Osteocyte (in vitro differentiated cells): Measurements from ENCODE around the gene DHRS7. TPM values are rescaled to one million over a fixed set of nuclear protein-coding genes. Genes with fewer than 3 reads are reported as not detected.

Source experiments
- DNase-seq: peaks from one replicate; pipeline ENCODE4 v3.0.0; 2021; ENCODE audit warnings: mixed read lengths; ENCODE audit not compliant: unreplicated experiment; ENCODE audit errors: extremely low spot score
- H3K27ac Mint-ChIP-seq: one replicate; pipeline ENCODE4 v1.8.0; 2021; ENCODE audit warnings: mild to moderate bottlenecking, mixed read lengths; ENCODE audit not compliant: unreplicated experiment
- H3K27me3 Mint-ChIP-seq: one replicate; pipeline ENCODE4 v1.8.0; 2021; ENCODE audit warnings: mixed read lengths; ENCODE audit not compliant: unreplicated experiment
- H3K36me3 Mint-ChIP-seq: one replicate; pipeline ENCODE4 v1.8.0; 2021; ENCODE audit warnings: mixed read lengths; ENCODE audit not compliant: unreplicated experiment
- H3K4me1 Mint-ChIP-seq: one replicate; pipeline ENCODE4 v1.8.0; 2021; ENCODE audit warnings: mixed read lengths; ENCODE audit not compliant: unreplicated experiment
- H3K4me3 Mint-ChIP-seq: one replicate; pipeline ENCODE4 v1.8.0; 2021; ENCODE audit warnings: mild to moderate bottlenecking, moderate library complexity, mixed read lengths; ENCODE audit not compliant: unreplicated experiment
- H3K9me3 Mint-ChIP-seq: one replicate; pipeline ENCODE4 v1.8.0; 2021; ENCODE audit warnings: mixed read lengths; ENCODE audit not compliant: unreplicated experiment
- total RNA-seq: library from RNA; stranded (reverse); gene quantifications from 2 replicates; pipeline ENCODE4 v1.2.1, GENCODE V29; 2021
- TF ChIP-seq, protein P1 (sequence below): fragments of 200-600 bp; sonication (generic); IDR thresholded peaks from 2 replicates; pipeline ENCODE4 v1.5.0; 2021; ENCODE audit warnings: antibody characterized with exemption, mild to moderate bottlenecking, moderate library complexity

DHRS7 gene
- total RNA-seq, 1 donor from 2014 or later, result 45.5 TPM

GRCh38 chr14:60189923-60190840 is 25.0 kb upstream of the DHRS7 start:
- Mint-ChIP-seq H3K4me3 (no peak overlapping the region), H3K9me3 (no peaks in the 10 kb centered on the region), H3K27me3 (peaks cover 16% of the 10 kb centered on the region), H3K27ac (no peak overlapping the region), H3K36me3 (no peaks in the 10 kb centered on the region), H3K4me1 (no peaks in the 10 kb centered on the region)
- DNase-seq, result no peak
- TF ChIP-seq, protein P1, sequence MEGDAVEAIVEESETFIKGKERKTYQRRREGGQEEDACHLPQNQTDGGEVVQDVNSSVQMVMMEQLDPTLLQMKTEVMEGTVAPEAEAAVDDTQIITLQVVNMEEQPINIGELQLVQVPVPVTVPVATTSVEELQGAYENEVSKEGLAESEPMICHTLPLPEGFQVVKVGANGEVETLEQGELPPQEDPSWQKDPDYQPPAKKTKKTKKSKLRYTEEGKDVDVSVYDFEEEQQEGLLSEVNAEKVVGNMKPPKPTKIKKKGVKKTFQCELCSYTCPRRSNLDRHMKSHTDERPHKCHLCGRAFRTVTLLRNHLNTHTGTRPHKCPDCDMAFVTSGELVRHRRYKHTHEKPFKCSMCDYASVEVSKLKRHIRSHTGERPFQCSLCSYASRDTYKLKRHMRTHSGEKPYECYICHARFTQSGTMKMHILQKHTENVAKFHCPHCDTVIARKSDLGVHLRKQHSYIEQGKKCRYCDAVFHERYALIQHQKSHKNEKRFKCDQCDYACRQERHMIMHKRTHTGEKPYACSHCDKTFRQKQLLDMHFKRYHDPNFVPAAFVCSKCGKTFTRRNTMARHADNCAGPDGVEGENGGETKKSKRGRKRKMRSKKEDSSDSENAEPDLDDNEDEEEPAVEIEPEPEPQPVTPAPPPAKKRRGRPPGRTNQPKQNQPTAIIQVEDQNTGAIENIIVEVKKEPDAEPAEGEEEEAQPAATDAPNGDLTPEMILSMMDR, result no peak

DNA sequence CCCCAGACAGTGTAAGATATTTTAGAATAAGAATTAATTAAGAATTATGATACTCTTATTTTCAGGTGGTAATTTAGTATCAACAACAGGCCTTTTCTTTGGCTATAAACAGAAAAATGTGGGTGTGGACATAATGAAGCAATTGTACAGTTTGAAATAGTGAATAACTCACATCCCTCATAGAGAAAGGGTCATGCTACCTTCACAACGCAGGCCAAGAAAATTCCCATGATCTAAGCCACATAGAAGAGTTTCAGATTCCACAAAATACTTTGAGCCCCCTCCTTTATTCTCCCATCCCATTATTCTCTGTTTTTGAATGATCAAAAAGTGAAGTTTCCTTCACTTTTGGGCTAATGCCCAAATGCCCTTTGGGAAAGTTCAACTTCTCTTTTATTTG is 23.5 kb upstream of the DHRS7 start:
- no peaks in the 10 kb centered on the region for H3K9me3 Mint-ChIP-seq
- TF ChIP-seq, protein P1, result no peak
- no peak overlapping the region for H3K27ac Mint-ChIP-seq
- no peak overlapping the region for H3K4me3 Mint-ChIP-seq
- peaks cover 6% of the 10 kb centered on the region for H3K4me1 Mint-ChIP-seq
- no peak for DNase-seq
- no peaks in the 10 kb centered on the region for H3K36me3 Mint-ChIP-seq
- H3K27me3 Mint-ChIP-seq, result peaks cover 11% of the 10 kb centered on the region

GRCh38 chr14:60188115-60188514 is 22.9 kb upstream of the DHRS7 start:
- peaks cover 7% of the 10 kb centered on the region for H3K4me1 Mint-ChIP-seq
- no peaks in the 10 kb centered on the region for H3K36me3 Mint-ChIP-seq
- DNase-seq, result no peak
- H3K27ac Mint-ChIP-seq, result no peak overlapping the region
- TF ChIP-seq, protein P1, result peak; percentile 45
- H3K4me3 Mint-ChIP-seq, result no peak overlapping the region
- no peaks in the 10 kb centered on the region for H3K9me3 Mint-ChIP-seq
- H3K27me3 Mint-ChIP-seq, result peaks cover 11% of the 10 kb centered on the region

DNA sequence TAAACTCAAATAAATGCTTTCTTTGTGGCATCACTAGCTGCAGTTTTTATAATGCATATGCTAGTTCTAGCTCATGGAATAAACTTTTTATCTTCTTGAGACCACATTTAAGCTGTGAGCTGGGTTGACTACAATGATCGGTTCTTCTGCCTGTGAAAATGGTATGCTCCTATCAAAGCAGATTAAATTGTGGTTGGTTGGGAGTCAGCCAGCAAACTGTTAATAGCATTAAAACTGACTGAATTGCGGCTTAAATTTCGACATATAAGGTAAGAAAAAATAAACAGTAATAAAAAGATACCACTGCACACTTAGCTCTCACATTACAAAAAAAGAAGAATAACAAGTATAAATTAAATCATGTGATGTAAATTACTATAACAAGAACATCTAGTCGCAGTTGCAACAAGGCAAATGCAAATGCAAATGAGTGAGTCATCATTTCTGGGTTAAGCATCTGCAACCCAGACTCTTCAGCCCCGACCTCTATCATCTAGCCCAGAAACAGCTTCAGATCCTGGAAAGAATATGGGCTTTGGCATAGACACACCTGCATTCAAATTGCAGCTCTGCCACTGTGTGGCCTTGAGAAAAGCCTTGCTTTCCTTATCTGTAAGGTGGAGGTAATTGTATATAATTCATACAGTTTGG is 19.8 kb upstream of the DHRS7 start:
- Mint-ChIP-seq H3K4me3 (no peak overlapping the region), H3K9me3 (no peaks in the 10 kb centered on the region), H3K4me1 (peaks cover 7% of the 10 kb centered on the region), H3K27ac (no peak overlapping the region), H3K27me3 (peaks cover 8% of the 10 kb centered on the region), H3K36me3 (no peaks in the 10 kb centered on the region)
- DNase-seq, result no peak
- TF ChIP-seq, protein P1, result no peak
